Lung (tissue), 12 donors: ENCODE data around the gene PLCB4. TPM values are rescaled to one million over a fixed set of nuclear protein-coding genes. Genes with fewer than 3 reads are reported as not detected.
"Not testable (repeated sequence)": the region's sequence is repeated elsewhere in the genome, so short reads cannot be mapped to it uniquely, and the experiment has no call there.

Experiments
- ATAC-seq: fragments of 200-7000 bp; cut with Tn5 transposase; one replicate; pipeline ENCODE4 v1.9.1; 2020; ENCODE audit warnings: moderate number of reproducible peaks; ENCODE audit not compliant: insufficient read depth, low FRiP score
- DNase-seq, 3 donors: peaks; one replicate each; pipeline ENCODE4 v3.0.0-alpha.2; 2013 to 2017
- H3K27ac ChIP-seq, 2 donors: one replicate each; pipeline ENCODE4 v1.5.1; 2013; ENCODE audit warnings: mild to moderate bottlenecking in 2 of 2, moderate library complexity in 2 of 2, control low read depth in 1 of 2, inconsistent platforms in 1 of 2, low read depth in 1 of 2, low read length in 1 of 2
- H3K27me3 ChIP-seq, 3 donors: one replicate each; pipeline ENCODE4 v1.5.1; 2013; ENCODE audit warnings: low read length in 2 of 3; ENCODE audit not compliant: control insufficient read depth in 3 of 3, insufficient read depth in 3 of 3
- H3K36me3 ChIP-seq, 4 donors: one replicate each; pipeline ENCODE4 v1.5.1; 2013; ENCODE audit warnings: low read length in 4 of 4, mild to moderate bottlenecking in 1 of 4, moderate library complexity in 1 of 4; ENCODE audit not compliant: control insufficient read depth in 4 of 4, insufficient read depth in 4 of 4
- H3K4me1 ChIP-seq, 5 donors: one replicate each; pipeline ENCODE4 v1.5.1; 2013; ENCODE audit warnings: low read length in 5 of 5, mild to moderate bottlenecking in 2 of 5, moderate library complexity in 1 of 5; ENCODE audit not compliant: control insufficient read depth in 5 of 5, insufficient read depth in 5 of 5
- H3K4me3 ChIP-seq: one replicate; pipeline ENCODE4 v1.5.1; 2013; ENCODE audit warnings: mild to moderate bottlenecking, control low read depth, moderate library complexity
- H3K9ac ChIP-seq, 2 donors: one replicate each; pipeline ENCODE4 v1.5.1; 2013; ENCODE audit warnings: low read length in 2 of 2, control low read depth in 1 of 2; ENCODE audit not compliant: insufficient read depth in 1 of 2
- H3K9me3 ChIP-seq, 4 donors: one replicate each; pipeline ENCODE4 v1.5.1; 2013; ENCODE audit warnings: low read length in 3 of 4, mild to moderate bottlenecking in 1 of 4, moderate library complexity in 1 of 4; ENCODE audit not compliant: control insufficient read depth in 4 of 4, insufficient read depth in 3 of 4
- WGBS, 2 donors: extraction: QIAGEN DNeasy Blood & Tissue Kit; methylation state at CpG; one replicate each; pipeline ENCODE4 v1.1.7; 2013; 5-methylcytosine and 5-hydroxymethylcytosine counted together
- polyA plus RNA-seq, 2 donors: library from polyadenylated mRNA; stranded (reverse); fragments of 200-250 nt; gene quantifications; one replicate each; pipeline ENCODE4 v1.2.1, GENCODE V29; 2013
- total RNA-seq, 2 donors: library from RNA; depleted of rRNA in 1 of 2; stranded (reverse); fragments of >200 nt in 1 of 2; gene quantifications; one replicate each; pipeline ENCODE4 v1.2.1, GENCODE V29; 2014 to 2021
- TF ChIP-seq, protein P1 (sequence below): IDR thresholded peaks from 2 replicates; pipeline ENCODE4 v1.5.1; 2012; ENCODE audit warnings: mild to moderate bottlenecking; ENCODE audit errors: control extremely low read depth, extremely low read depth
- donor health status: control.
- donor health status: control.
- donor health status: Bipolar disorder and iron deficiency.
- donor health status: healthy.
- donor health status: DM: yes; HTN: yes; CAD: no.

The PLCB4 gene
- total and polyA plus RNA-seq, 4 donors = 2.1 to 18.6 (median 5.6) TPM

DNA sequence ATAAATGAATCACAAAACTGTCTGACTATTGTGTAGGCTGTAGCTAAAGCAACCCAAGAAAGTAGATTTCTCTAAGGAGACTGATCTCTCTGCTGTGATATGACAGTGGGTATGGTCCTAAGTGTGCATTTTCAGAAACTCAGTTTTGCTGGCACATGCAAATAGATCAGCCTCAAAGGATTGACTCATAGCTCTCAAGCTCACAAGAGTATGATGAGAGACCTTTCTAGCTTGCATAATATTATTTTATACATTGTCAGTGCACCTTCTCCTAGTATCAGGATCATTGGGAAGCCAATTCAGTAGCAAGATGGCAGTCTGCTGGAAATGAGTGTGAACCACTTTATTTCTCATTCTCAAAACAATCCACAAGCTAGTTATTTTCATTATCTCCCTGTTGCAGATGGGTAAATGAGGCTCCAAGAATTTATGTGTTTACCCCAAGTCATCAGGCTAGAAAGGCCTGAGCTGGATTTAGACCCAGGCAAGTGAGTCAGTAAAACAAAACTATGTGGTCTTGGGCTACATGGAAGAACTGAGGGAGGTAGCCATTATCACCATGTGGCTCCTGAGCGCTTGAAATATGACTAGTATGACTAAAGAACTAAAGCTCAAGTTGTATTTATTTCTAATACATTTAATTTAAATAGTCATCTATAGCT, 27.9 kb upstream of the PLCB4 start:
- no peak for DNase-seq
- no peaks in the 10 kb centered on the region for H3K27me3 ChIP-seq
- H3K4me3 ChIP-seq = no peak overlapping the region
- no peak overlapping the region for H3K27ac ChIP-seq
- 97 to 100% methylated on average over 1 of the region's 1 CpG for WGBS, 2 donors
- H3K9me3 ChIP-seq = no peaks in the 10 kb centered on the region
- no peaks in the 10 kb centered on the region for H3K36me3 ChIP-seq
- no peak for ATAC-seq
- H3K9ac ChIP-seq = no peak overlapping the region
- H3K4me1 ChIP-seq = no peaks in the 10 kb centered on the region
- TF ChIP-seq, protein P1, sequence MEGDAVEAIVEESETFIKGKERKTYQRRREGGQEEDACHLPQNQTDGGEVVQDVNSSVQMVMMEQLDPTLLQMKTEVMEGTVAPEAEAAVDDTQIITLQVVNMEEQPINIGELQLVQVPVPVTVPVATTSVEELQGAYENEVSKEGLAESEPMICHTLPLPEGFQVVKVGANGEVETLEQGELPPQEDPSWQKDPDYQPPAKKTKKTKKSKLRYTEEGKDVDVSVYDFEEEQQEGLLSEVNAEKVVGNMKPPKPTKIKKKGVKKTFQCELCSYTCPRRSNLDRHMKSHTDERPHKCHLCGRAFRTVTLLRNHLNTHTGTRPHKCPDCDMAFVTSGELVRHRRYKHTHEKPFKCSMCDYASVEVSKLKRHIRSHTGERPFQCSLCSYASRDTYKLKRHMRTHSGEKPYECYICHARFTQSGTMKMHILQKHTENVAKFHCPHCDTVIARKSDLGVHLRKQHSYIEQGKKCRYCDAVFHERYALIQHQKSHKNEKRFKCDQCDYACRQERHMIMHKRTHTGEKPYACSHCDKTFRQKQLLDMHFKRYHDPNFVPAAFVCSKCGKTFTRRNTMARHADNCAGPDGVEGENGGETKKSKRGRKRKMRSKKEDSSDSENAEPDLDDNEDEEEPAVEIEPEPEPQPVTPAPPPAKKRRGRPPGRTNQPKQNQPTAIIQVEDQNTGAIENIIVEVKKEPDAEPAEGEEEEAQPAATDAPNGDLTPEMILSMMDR = no peak

DNA sequence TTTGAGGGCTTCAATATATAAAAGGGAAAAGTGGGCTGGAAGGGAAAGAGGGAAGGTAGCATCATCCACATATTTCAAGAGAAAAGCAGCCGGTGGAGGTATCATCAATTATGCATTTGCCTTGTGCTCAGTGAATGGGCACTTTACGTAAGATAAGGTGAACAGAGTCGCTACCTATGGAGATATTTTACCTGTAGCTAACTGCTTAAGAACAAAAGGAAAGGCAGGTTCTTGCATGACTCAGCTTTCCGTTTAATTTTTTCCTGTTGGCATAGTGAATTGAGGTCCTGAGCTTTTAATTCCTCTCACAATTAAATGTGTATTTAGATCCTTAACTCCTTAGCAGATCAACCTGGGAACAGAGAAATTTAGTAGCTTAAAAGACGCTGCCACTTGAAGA, 25.5 kb upstream of the PLCB4 start:
- WGBS, 2 donors = 80 to 81% methylated on average over 5 of the region's 5 CpGs
- Histone ChIP-seq H3K4me3 (no peak overlapping the region), H3K36me3 (no peaks in the 10 kb centered on the region), H3K9ac (no peak overlapping the region), H3K27me3 (no peaks in the 10 kb centered on the region), H3K4me1 (no peaks in the 10 kb centered on the region), H3K9me3 (no peaks in the 10 kb centered on the region), H3K27ac (no peak overlapping the region)
- DNase-seq (no peak), ATAC-seq (no peak)
- TF ChIP-seq, protein P1 = no peak

DNA sequence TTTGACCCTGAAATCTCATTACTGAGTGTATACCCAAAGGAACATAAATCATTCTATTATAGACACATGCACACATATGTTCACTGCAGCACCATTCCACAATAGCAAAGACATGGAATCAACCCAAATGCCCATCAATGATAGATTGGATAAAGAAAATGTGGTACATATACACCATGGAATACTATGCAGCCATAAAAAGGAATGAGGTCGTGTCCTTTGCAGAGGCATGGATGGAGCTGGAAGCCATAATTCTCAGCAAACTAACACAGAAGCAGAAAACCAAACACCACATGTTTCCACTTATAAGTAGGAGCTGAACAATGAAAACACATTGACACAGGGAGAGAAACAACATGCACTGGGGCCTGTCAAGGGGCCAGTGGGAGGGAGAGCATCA, 21.0 kb upstream of the PLCB4 start:
- not testable (repeated sequence) for H3K27me3 ChIP-seq, H3K36me3 ChIP-seq, DNase-seq, H3K4me1 ChIP-seq, H3K27ac ChIP-seq, H3K9ac ChIP-seq, H3K9me3 ChIP-seq, H3K4me3 ChIP-seq, ATAC-seq
- WGBS, 2 donors = 71 to 78% methylated on average over 1 of the region's 1 CpG

DNA sequence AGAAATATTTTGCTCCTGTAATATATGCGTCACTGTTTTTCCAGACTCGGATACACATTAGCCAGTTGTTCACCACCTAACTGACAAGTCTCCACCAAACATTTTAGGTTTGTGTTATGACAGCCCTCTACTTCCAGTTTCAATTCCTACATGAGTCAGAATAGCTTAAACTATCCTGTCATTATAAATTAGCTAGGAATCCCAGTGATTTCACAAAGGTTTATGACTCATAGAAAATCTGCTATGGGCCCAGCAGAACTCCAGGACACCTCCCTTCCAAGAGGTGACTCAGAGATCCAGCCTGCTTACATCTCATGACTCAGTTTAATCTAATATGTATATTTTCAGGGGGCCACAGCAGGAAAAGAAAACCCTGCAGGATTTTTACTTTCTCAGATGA, 17.4 kb upstream of the PLCB4 start:
- ATAC-seq = peak; percentile 19

More for the DNA sequence above, 17.4 kb upstream of the PLCB4 start:
- H3K36me3 ChIP-seq = no peaks in the 10 kb centered on the region
- no peaks in the 10 kb centered on the region for H3K9me3 ChIP-seq
- H3K4me1 ChIP-seq = peaks cover 0 to 3% (median 0%) of the 10 kb centered on the region in 5 donors
- H3K9ac ChIP-seq = no peak overlapping the region
- peak overlapping the region in 1 of 2 donors; percentile 13 for H3K27ac ChIP-seq
- no peaks in the 10 kb centered on the region for H3K27me3 ChIP-seq
- H3K4me3 ChIP-seq = no peak overlapping the region
- TF ChIP-seq, protein P1 = no peak
- no peak for DNase-seq
- 93 to 95% methylated on average over 2 of the region's 2 CpGs for WGBS, 2 donors
